Adipocyte (in vitro differentiated cells): ENCODE results near the gene STRN3.

Experiments used
- DNase-seq: peaks from one replicate; pipeline ENCODE4 v3.0.0-alpha.2; 2015; ENCODE audit warnings: low read depth
- H3K27me3 ChIP-seq: replicated peaks from 2 replicates; pipeline ENCODE4 v1.7.0; 2013; ENCODE audit warnings: mild to moderate bottlenecking, low read length, moderate library complexity; ENCODE audit not compliant: control insufficient read depth, insufficient read depth
- H3K36me3 ChIP-seq: 2 replicates; pipeline ENCODE4 v1.7.0; 2013; ENCODE audit warnings: low read length, mild to moderate bottlenecking, moderate library complexity; ENCODE audit not compliant: control insufficient read depth, insufficient read depth, severe bottlenecking
- H3K4me1 ChIP-seq: 2 replicates; pipeline ENCODE4 v1.7.0; 2013; ENCODE audit warnings: mild to moderate bottlenecking, low read length, moderate library complexity; ENCODE audit not compliant: control insufficient read depth, insufficient read depth
- H3K4me3 ChIP-seq: 2 replicates; pipeline ENCODE4 v1.7.0; 2013; ENCODE audit warnings: mild to moderate bottlenecking, low read length, moderate library complexity
- H3K9ac ChIP-seq: 2 replicates; pipeline ENCODE4 v1.7.0; 2013; ENCODE audit warnings: mild to moderate bottlenecking, low read length, moderate library complexity
- H3K9me3 ChIP-seq: 2 replicates; pipeline ENCODE4 v1.7.0; 2013; ENCODE audit warnings: mild to moderate bottlenecking, low read length, moderate library complexity; ENCODE audit not compliant: control insufficient read depth

The STRN3 gene

GRCh38 chr14:30896435-30896834, 129.7 kb downstream of the STRN3 start:
- no peaks in the 10 kb centered on the region for H3K27me3 ChIP-seq
- H3K36me3 ChIP-seq = peaks cover 36% of the 10 kb centered on the region
- no peak overlapping the region for H3K4me3 ChIP-seq
- H3K9ac ChIP-seq = no peak overlapping the region
- no peaks in the 10 kb centered on the region for H3K9me3 ChIP-seq
- H3K4me1 ChIP-seq = peaks cover 6% of the 10 kb centered on the region
- DNase-seq = no peak

DNA sequence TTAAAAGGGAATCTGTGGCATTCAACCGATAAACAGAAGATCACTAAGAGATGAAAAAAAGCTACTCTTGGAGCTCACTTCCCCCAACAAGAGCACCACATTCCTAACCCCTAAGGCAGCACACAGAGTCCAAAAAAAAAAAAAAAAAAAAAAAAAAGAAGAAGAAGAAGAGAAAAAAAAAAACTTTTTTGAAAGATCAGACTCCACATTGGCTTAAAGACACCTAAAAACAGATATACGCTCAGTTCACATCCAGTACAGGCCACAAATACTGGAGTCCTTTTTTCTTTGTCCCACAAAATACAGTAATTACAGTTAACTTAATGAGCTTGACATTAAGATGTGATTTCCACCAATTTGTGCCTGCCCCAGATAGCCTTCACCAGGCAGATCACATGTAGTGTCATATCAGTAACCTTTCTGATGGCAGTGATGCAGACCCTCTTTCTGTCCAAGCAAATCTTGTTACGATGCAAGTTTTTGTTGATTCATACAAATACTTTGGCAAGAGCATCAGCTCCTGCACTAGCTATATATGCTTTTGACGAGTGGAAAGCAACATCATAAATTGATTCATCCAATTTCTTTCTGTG, 131.2 kb downstream of the STRN3 start:
- Histone ChIP-seq H3K4me3 (no peak overlapping the region), H3K9me3 (no peaks in the 10 kb centered on the region), H3K4me1 (peaks cover 10% of the 10 kb centered on the region), H3K36me3 (peaks cover 27% of the 10 kb centered on the region), H3K27me3 (no peaks in the 10 kb centered on the region), H3K9ac (no peak overlapping the region)
- DNase-seq = no peak

- H3K36me3 ChIP-seq = peaks cover 20% of the 10 kb centered on the region
Measured at GRCh38 chr14:30893819-30894218, 132.4 kb downstream of the STRN3 start.

DNA sequence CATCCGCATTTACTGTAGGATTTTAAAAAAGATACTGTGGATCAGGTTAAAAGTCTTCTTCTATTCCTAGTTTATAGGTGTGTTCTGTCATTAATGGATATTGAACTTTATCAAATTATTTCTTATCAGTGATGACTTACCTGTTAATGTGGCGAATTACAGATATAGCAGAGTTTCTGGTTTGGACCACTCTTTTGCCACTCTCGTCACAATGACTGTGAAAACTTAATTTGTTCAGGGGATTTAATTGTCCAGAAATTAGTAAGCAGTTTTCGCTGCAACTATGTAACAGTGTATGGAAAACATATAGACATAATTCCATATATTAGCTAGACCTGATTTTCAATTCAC, 137.0 kb downstream of the STRN3 start:
- Histone ChIP-seq H3K27me3 (no peaks in the 10 kb centered on the region), H3K4me1 (peaks cover 5% of the 10 kb centered on the region), H3K9me3 (no peaks in the 10 kb centered on the region), H3K9ac (no peak overlapping the region), H3K4me3 (no peak overlapping the region), H3K36me3 (peaks cover 2% of the 10 kb centered on the region)
- DNase-seq = no peak

More at GRCh38 chr14:30893819-30894218, 132.4 kb downstream of the STRN3 start:
- Histone ChIP-seq H3K4me3 (no peak overlapping the region), H3K27me3 (no peaks in the 10 kb centered on the region), H3K9me3 (no peaks in the 10 kb centered on the region), H3K4me1 (peaks cover 10% of the 10 kb centered on the region), H3K9ac (no peak overlapping the region)
- no peak for DNase-seq

DNA sequence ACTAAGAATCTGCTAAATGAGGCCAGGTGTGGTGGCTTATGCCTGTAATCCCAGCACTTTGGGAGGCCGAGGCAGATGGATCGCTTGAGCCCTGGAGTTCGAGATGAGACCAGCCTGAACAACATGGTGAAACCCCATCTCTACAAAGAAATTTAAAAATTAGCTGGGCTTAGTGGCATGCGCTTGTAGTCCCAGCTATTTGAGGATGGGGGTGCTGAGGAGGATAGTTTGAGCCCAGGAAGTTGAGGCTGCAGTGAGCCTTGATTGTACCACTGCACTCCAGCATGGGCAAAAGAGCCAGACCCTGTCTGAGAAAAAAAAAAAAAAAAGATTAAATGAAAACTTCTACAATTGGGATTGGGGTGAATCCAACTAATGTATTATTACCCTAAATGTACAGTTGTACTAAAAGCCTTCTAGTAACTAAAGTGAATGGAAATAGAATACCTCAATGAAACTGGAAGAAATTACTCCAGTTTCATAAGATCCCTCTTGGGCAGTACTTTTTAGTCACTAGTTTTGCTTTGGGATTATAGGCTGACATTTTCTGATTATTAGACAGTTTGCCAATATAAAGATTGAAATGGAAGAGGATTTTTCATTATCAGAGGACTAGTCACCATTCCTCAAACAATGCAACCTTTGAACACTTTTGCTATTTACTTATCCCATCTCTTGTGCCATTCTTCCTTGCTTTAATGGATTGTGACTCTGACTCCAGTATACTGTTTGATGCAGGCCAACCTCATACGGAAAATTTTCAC, 137.5 kb downstream of the STRN3 start:
- no peaks in the 10 kb centered on the region for H3K36me3 ChIP-seq
- H3K4me3 ChIP-seq = no peak overlapping the region
- no peaks in the 10 kb centered on the region for H3K9me3 ChIP-seq
- no peak overlapping the region for H3K9ac ChIP-seq
- no peak for DNase-seq
- peaks cover 5% of the 10 kb centered on the region for H3K4me1 ChIP-seq
- no peaks in the 10 kb centered on the region for H3K27me3 ChIP-seq

DNA sequence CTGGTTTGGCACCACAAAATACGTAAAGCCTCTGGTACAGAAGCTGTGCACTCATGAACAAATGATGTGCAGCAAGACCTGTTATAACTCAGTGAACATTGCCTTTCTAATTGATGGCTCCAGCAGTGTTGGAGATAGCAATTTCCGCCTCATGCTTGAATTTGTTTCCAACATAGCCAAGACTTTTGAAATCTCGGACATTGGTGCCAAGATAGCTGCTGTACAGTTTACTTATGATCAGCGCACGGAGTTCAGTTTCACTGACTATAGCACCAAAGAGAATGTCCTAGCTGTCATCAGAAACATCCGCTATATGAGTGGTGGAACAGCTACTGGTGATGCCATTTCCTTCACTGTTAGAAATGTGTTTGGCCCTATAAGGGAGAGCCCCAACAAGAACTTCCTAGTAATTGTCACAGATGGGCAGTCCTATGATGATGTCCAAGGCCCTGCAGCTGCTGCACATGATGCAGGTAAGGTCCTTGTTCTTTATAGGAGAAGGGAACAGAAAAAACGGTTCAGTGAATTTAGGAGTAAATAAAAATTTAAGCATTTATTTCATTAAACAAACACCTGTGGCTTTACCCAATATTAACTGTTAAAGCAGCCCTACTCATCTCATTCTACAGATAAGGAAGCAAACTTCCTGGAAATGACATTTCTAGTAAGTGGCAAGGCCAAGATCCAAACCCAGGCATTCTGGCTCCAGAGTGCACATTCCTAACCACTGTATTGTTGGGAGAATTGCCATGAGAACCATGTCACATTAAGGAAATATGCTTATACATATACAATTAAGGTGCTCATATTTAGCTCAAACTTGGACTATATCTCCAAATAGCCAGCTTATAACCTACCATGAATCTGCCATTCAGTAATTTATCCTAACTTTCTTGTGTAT, 140.1 kb downstream of the STRN3 start:
- no peak for DNase-seq

GRCh38 chr14:30884901-30885300, 141.3 kb downstream of the STRN3 start:
- DNase-seq = no peak
- Histone ChIP-seq H3K9me3 (no peaks in the 10 kb centered on the region), H3K36me3 (no peaks in the 10 kb centered on the region)

More for the DNA sequence above, 140.1 kb downstream of the STRN3 start:
- Histone ChIP-seq H3K4me3 (no peak overlapping the region), H3K27me3 (no peaks in the 10 kb centered on the region), H3K9me3 (no peaks in the 10 kb centered on the region), H3K9ac (no peak overlapping the region), H3K36me3 (no peaks in the 10 kb centered on the region), H3K4me1 (peaks cover 8% of the 10 kb centered on the region)

DNA sequence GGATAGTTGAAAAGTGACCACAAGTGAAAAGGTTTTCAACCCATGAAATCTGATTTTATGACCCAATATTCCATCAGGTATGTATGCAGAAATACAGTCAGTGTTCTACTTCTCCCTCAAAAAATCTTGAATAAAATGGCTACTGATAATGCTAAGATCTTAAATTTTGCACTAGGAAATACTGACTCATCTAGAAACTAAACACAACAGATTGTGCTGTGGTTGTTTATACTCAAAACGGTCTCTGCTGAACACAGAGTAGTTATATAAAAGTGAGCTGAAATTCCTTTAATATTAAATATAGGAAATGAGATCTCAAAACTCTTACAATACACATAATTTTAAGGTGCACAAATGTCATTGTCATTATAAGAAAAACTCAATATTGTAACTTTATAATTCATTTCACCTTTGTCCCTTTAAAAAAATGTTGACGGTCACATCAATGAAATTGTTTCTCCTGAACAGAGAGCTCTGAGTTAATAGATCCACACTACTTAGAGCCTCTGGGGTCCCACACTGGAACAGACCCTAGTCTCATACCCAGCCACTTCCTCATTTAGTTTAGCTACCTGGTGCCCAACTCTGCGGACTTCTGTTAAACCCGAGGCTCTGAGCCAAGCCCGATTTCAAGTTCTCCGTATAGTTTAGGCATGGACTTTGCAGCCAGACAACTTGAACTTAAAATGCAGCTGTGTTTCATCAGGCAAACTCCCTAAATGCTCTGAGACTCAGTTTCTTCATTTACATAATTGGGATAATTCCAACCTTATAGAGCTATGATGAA, 142.5 kb downstream of the STRN3 start:
- Histone ChIP-seq H3K27me3 (no peaks in the 10 kb centered on the region), H3K4me1 (peaks cover 3% of the 10 kb centered on the region), H3K9me3 (no peaks in the 10 kb centered on the region), H3K4me3 (no peak overlapping the region), H3K36me3 (no peaks in the 10 kb centered on the region), H3K9ac (no peak overlapping the region)
- no peak for DNase-seq

More at GRCh38 chr14:30884901-30885300, 141.3 kb downstream of the STRN3 start:
- peaks cover 3% of the 10 kb centered on the region for H3K4me1 ChIP-seq
- H3K4me3 ChIP-seq = no peak overlapping the region
- no peak overlapping the region for H3K9ac ChIP-seq
- no peaks in the 10 kb centered on the region for H3K27me3 ChIP-seq

DNA sequence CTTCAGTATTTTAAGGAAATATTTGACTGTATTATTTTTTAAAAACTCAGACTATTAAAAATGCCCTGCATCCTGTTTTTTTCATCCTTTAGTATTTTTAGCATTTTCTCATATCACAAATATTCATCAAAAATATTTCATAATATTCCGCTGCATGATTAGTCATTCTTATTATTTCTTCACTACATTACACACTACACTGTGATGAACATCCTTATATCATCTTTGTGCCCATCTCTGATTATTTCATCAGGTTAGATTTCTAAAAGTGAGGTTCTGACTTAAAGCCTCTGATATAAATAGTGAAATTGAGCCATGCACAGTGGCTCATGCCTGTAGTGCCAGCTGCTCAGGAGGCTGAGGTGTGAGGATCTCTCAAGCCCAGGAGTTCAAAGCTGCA, 143.7 kb downstream of the STRN3 start:
- Histone ChIP-seq H3K27me3 (no peaks in the 10 kb centered on the region), H3K4me3 (no peak overlapping the region), H3K9me3 (no peaks in the 10 kb centered on the region), H3K36me3 (no peaks in the 10 kb centered on the region), H3K4me1 (peaks cover 3% of the 10 kb centered on the region), H3K9ac (no peak overlapping the region)
- DNase-seq = no peak

GRCh38 chr14:30876692-30877091, 149.5 kb downstream of the STRN3 start:
- H3K27me3 ChIP-seq = peaks cover 33% of the 10 kb centered on the region
- DNase-seq = no peak

GRCh38 chr14:30875788-30876053, 150.5 kb downstream of the STRN3 start:
- peaks cover 33% of the 10 kb centered on the region for H3K27me3 ChIP-seq
- H3K9ac ChIP-seq = no peak overlapping the region
- DNase-seq = no peak
- H3K9me3 ChIP-seq = no peaks in the 10 kb centered on the region
- no peaks in the 10 kb centered on the region for H3K36me3 ChIP-seq
- no peak overlapping the region for H3K4me3 ChIP-seq
- H3K4me1 ChIP-seq = peaks cover 11% of the 10 kb centered on the region

More at GRCh38 chr14:30876692-30877091, 149.5 kb downstream of the STRN3 start:
- no peak overlapping the region for H3K4me3 ChIP-seq
- no peaks in the 10 kb centered on the region for H3K36me3 ChIP-seq
- no peaks in the 10 kb centered on the region for H3K9me3 ChIP-seq
- peaks cover 11% of the 10 kb centered on the region for H3K4me1 ChIP-seq
- H3K9ac ChIP-seq = no peak overlapping the region
